Stomach (tissue), 9 donors: ENCODE measurements around the gene CCPG1. TPM values are rescaled to one million over a fixed set of nuclear protein-coding genes. Genes with fewer than 3 reads are reported as not detected.
"Not testable (repeated sequence)": the region's sequence is repeated elsewhere in the genome, so short reads cannot be mapped to it uniquely, and the experiment has no call there.

ENCODE experiments used
- DNase-seq, 2 donors: peaks; one replicate each; pipeline versions ENCODE4 v3.0.0 to v3.0.0-alpha.2; 2013 to 2019
- H3K27ac ChIP-seq, 5 donors: fragments of 200-600 bp in 4 of 5; sonication (generic) in 4 of 5; one replicate each; pipeline ENCODE4 v1.5.1; 2013 to 2019; ENCODE audit warnings: mild to moderate bottlenecking in 1 of 5, moderate library complexity in 1 of 5
- H3K27me3 ChIP-seq, 3 donors: fragments of 200-600 bp; sonication (generic); one replicate each; pipeline ENCODE4 v1.5.1; 2017 to 2019; ENCODE audit warnings: mixed run types in 1 of 3
- H3K36me3 ChIP-seq, 4 donors: fragments of 200-600 bp; sonication (generic); 1 replicate in 3 of 4; 2 replicates in 1 of 4; pipeline ENCODE4 v1.5.1; 2016 to 2019
- H3K4me1 ChIP-seq, 4 donors: fragments of 200-600 bp; sonication (generic); one replicate each; pipeline ENCODE4 v1.5.1; 2016 to 2019
- H3K4me3 ChIP-seq, 4 donors: fragments of 200-600 bp; sonication (generic) in 3 of 4; one replicate each; pipeline ENCODE4 v1.5.1; 2016 to 2019; ENCODE audit warnings: mild to moderate bottlenecking in 1 of 4
- H3K9me3 ChIP-seq, 4 donors: fragments of 200-600 bp; sonication (generic); one replicate each; pipeline ENCODE4 v1.5.1; 2016 to 2019
- EP300 ChIP-seq: sonication (generic); formaldehyde crosslinking; IDR thresholded peaks from one replicate; pipeline ENCODE4 v1.6.1; 2017; ENCODE audit warnings: antibody characterized with exemption
- POLR2A ChIP-seq, 4 donors: fragments of 450-650 bp; IDR thresholded peaks; one replicate each; pipeline ENCODE4 v1.6.1; 2016; ENCODE audit warnings: antibody characterized with exemption in 4 of 4, control low read depth in 2 of 4, mild to moderate bottlenecking in 1 of 4, moderate library complexity in 1 of 4
- POLR2AphosphoS5 ChIP-seq, 3 donors: sonication (generic); formaldehyde crosslinking; IDR thresholded peaks; one replicate each; pipeline ENCODE4 v1.6.1; 2016; ENCODE audit warnings: antibody characterized with exemption in 3 of 3
- WGBS, 5 donors: extraction: QIAGEN DNeasy Blood & Tissue Kit in 3 of 5; methylation state at CpG; one replicate each; pipeline versions ENCODE4 v1.1.5 to v1.1.7; 2013 to 2018; 5-methylcytosine and 5-hydroxymethylcytosine counted together
- intact Hi-C: fragments of 100-400 bp; cut with DNase I; formaldehyde crosslinking; loops from one replicate; pipeline ENCODE4 v1.15.1; 2023; ENCODE audit warnings: low total_unique reads
- polyA plus RNA-seq, 3 donors: library from polyadenylated mRNA; stranded (reverse); fragments of 200-250 nt; gene quantifications; one replicate each; pipeline ENCODE4 v1.2.3, GENCODE V29; 2013
- total RNA-seq, 5 donors: library from RNA; depleted of rRNA; stranded (reverse); fragments of >200 nt; gene quantifications; one replicate each; pipeline versions ENCODE4 v1.1.0 to v1.2.3, GENCODE V29; 2014 to 2016
- TF ChIP-seq, protein P1 (sequence below), 7 experiments: fragments of 450-650 bp in 4 of 7; fragments of 200-600 bp in 3 of 7; sonication (generic) in 3 of 7; IDR thresholded peaks; one replicate each; pipeline ENCODE4 v1.5.1; 2016 to 2019; ENCODE audit warnings: antibody characterized with exemption in 7 of 7, control low read depth in 2 of 7, mild to moderate bottlenecking in 1 of 7
- donor health status: healthy with polysubstance abuse.
- donor health status: Bipolar disorder and iron deficiency.
- donor health status: healthy.

Gene CCPG1
- total and polyA plus RNA-seq, 8 donors, result 15.1 to 119 (median 28.1) TPM

DNA sequence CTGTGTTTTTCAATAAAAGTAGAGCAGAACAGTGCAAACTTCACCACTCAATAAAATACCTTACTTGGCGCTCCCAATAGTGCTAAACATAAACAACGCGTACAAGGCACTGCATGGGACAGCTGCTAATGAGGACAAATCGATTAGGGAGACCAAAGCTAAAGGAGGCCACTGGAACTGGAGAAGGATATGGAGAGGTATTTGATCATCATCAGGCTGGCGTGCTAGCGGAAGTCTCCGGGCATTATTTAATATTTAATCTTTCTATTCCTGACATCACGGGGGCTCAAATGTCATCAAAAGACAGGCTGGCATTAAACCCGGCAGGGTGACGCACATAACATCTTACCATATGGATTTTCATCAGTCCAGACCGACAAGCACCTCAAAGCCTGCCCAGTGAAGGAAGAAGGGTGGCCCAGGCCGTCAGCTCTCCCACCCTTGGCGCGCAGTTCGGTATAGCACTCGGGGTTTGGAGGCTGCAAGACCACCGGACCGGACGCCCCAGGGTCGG is 604 bp downstream of the CCPG1 start:
- intact Hi-C loops, result no loop called here
- no peaks in the 10 kb centered on the region for H3K27me3 ChIP-seq
- peaks cover 21 to 62% (median 52%) of the 10 kb centered on the region in 4 donors for H3K4me1 ChIP-seq
- no peaks in the 10 kb centered on the region for H3K36me3 ChIP-seq
- peak overlapping the region; percentile 83 to 95 (median 86) for H3K4me3 ChIP-seq
- H3K9me3 ChIP-seq, result no peaks in the 10 kb centered on the region
- DNase-seq, result no peak
- WGBS, 5 donors, result 1 to 8% (median 2%) methylated on average over 10 to 20 of the region's 20 CpGs
- H3K27ac ChIP-seq, result peak overlapping the region; percentile 95 to 98 (median 97)
- TF ChIP-seq EP300 (no peak), POLR2AphosphoS5 (IDR thresholded peaks at IDR 0.05) (no peak), POLR2A (IDR thresholded peaks at IDR 0.05) (no peak)
- TF ChIP-seq, protein P1, sequence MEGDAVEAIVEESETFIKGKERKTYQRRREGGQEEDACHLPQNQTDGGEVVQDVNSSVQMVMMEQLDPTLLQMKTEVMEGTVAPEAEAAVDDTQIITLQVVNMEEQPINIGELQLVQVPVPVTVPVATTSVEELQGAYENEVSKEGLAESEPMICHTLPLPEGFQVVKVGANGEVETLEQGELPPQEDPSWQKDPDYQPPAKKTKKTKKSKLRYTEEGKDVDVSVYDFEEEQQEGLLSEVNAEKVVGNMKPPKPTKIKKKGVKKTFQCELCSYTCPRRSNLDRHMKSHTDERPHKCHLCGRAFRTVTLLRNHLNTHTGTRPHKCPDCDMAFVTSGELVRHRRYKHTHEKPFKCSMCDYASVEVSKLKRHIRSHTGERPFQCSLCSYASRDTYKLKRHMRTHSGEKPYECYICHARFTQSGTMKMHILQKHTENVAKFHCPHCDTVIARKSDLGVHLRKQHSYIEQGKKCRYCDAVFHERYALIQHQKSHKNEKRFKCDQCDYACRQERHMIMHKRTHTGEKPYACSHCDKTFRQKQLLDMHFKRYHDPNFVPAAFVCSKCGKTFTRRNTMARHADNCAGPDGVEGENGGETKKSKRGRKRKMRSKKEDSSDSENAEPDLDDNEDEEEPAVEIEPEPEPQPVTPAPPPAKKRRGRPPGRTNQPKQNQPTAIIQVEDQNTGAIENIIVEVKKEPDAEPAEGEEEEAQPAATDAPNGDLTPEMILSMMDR (IDR thresholded peaks at IDR 0.05), result no peak

DNA sequence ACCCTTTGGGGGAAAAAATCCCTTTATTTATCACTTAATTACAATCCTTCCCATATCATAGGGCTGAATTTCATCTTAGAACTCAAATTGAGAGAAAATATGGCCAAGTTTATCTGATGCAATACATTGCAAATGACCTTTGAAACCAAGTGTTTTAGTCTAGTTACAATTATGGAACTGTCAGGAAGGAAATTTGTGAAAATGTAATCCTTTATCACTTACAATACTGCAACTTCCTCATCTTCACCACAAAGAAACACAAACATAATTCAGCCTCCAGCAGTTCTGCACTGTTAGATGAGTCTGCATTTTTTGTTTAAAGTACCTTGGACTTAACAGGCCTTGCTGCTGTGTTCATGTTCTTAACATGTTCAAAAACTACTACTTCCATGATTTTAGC is 4.6 kb downstream of the CCPG1 start:
- peaks cover 21 to 71% (median 52%) of the 10 kb centered on the region in 4 donors for H3K4me1 ChIP-seq
- peaks cover 0 to 4% (median 3%) of the 10 kb centered on the region in 4 donors for H3K36me3 ChIP-seq
- peak in 1 of 2 donors; percentile 18 for DNase-seq
- no peaks in the 10 kb centered on the region for H3K9me3 ChIP-seq
- TF ChIP-seq POLR2AphosphoS5 (IDR thresholded peaks at IDR 0.05), result no peak
- no peaks in the 10 kb centered on the region for H3K27me3 ChIP-seq
- intact Hi-C loops, result no loop called here
- peak overlapping the region in 4 of 5 donors; percentile 19 to 98 (median 58) for H3K27ac ChIP-seq
- no peak overlapping the region for H3K4me3 ChIP-seq

DNA sequence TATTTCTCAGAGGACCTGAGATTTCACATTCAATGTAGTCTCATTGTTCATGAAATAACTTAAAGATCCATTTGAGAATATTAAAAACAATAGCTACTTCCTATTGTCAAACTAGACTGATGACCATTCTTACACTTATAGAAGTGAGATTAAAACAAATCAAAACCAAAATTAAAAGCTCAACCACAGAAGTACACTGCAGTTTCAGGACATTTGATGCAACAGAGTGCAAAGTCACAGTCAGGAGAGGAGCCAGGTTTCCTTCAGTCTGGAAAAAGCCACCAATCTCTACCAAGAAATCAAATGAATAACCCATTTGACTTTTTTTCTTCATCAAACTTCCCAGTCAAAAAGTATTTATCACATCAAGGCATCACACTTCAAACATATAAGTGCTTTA is 5.5 kb downstream of the CCPG1 start:
- TF ChIP-seq POLR2AphosphoS5 (IDR thresholded peaks at IDR 0.05), result no peak
- TF ChIP-seq POLR2A (IDR thresholded peaks at IDR 0.05), result no peak
- TF ChIP-seq EP300, result no peak
- TF ChIP-seq, protein P1 (IDR thresholded peaks at IDR 0.05), result no peak
- H3K36me3 ChIP-seq, result peaks cover 0 to 10% (median 7%) of the 10 kb centered on the region in 4 donors
- H3K27me3 ChIP-seq, result no peaks in the 10 kb centered on the region
- DNase-seq, result no peak
- intact Hi-C loops, result no loop called here
- peak overlapping the region in 4 of 5 donors; percentile 19 to 98 (median 58) for H3K27ac ChIP-seq
- H3K4me1 ChIP-seq, result peaks cover 21 to 71% (median 52%) of the 10 kb centered on the region in 4 donors
- H3K4me3 ChIP-seq, result no peak overlapping the region
- H3K9me3 ChIP-seq, result no peaks in the 10 kb centered on the region

DNA sequence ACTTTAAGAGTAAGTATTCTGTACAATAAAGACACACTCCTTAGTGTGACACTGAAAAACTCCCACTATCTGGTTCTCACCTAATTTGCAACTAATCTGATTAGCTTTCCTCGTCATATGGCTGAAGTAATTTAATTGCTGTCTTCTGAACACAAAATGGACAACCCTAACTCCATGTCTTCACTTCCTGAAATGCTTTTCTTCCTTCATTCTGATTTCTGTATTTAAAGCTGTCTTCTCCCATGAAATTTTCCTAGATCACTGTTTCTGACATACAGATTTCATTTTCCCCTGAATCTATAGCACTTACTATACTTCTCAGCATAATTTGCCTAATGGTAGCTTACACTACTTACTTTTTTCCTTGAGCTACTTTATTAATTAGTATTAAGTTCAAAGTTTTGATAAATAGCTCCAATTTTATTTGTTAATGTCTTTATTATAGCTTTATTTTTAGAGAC is 6.3 kb downstream of the CCPG1 start:
- DNase-seq, result no peak
- Histone ChIP-seq H3K36me3 (peaks cover 0 to 12% (median 11%) of the 10 kb centered on the region in 4 donors), H3K9me3 (no peaks in the 10 kb centered on the region), H3K4me1 (peaks cover 21 to 63% (median 46%) of the 10 kb centered on the region in 4 donors), H3K4me3 (no peak overlapping the region), H3K27me3 (no peaks in the 10 kb centered on the region), H3K27ac (peak overlapping the region in 3 of 5 donors; percentile 12 to 98 (median 76))
- TF ChIP-seq EP300, result no peak
- TF ChIP-seq POLR2AphosphoS5 (IDR thresholded peaks at IDR 0.05), result no peak
- TF ChIP-seq POLR2A (IDR thresholded peaks at IDR 0.05), result no peak
- TF ChIP-seq, protein P1 (IDR thresholded peaks at IDR 0.05), result no peak
- 51 to 87% (median 66%) methylated on average over 1 of the region's 1 CpG for WGBS, 5 donors
- intact Hi-C loops, result no loop called here

DNA sequence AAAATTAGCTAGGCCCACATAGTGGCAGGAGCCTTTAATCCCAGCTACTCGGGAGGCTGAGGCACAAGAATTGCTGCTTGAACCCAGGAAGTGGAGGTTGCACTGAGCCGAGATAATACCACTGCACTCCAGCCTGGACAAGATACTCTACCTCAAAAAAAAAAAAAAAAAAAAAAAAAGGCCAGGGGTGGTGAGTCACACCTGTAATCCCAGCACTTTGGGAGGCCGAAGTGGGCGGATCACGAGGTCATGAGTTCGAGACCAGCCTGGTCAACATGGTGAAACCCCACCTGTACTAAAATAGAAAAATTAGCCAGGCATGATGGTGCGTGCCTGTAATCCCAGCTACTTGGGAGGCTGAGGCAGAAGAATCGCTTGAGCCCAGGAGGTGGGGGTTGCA is 8.1 kb downstream of the CCPG1 start:
- H3K9me3 ChIP-seq, H3K27ac ChIP-seq, H3K27me3 ChIP-seq, intact Hi-C loops, DNase-seq, H3K4me3 ChIP-seq: not testable (repeated sequence)
- Histone ChIP-seq H3K4me1 (peaks cover 16 to 56% (median 32%) of the 10 kb centered on the region in 4 donors), H3K36me3 (peaks cover 0 to 12% (median 11%) of the 10 kb centered on the region in 4 donors)
- 84 to 96% (median 92%) methylated on average over 8 of the region's 8 CpGs for WGBS, 5 donors
